Mucosa of descending colon (tissue), 3 donors: ENCODE measurements around the gene CLTCL1. TPM values are rescaled to one million over a fixed set of nuclear protein-coding genes. Genes with fewer than 3 reads are reported as not detected.

Source experiments
- ATAC-seq: fragments of 200-7000 bp; cut with Tn5 transposase; one replicate; pipeline ENCODE4 v1.9.1; 2020; ENCODE audit warnings: mild to moderate bottlenecking, moderate library complexity
- DNase-seq, 3 donors: peaks; one replicate each; pipeline ENCODE4 v3.0.0-alpha.2; 2020
- H3K36me3 ChIP-seq: fragments of 200-600 bp; one replicate; pipeline ENCODE4 v1.8.0; 2021; ENCODE audit warnings: low read depth, mild to moderate bottlenecking
- H3K4me1 ChIP-seq: fragments of 200-600 bp; one replicate; pipeline ENCODE4 v1.8.0; 2021; ENCODE audit warnings: low read depth, mild to moderate bottlenecking
- H3K4me3 ChIP-seq: fragments of 200-600 bp; one replicate; pipeline ENCODE4 v1.8.0; 2021; ENCODE audit warnings: mild to moderate bottlenecking
- H3K9me3 ChIP-seq: fragments of 200-600 bp; one replicate; pipeline ENCODE4 v1.8.0; 2021; ENCODE audit warnings: mild to moderate bottlenecking
- intact Hi-C, 2 donors: fragments of 100-400 bp; cut with DNase I in 1 of 2; cut with micrococcal nuclease in 1 of 2; formaldehyde crosslinking; loops; one replicate each; pipeline versions ENCODE4 v1.11.0 to v1.11.1; 2022; cut with DNase I, micrococcal nuclease
- total RNA-seq, 3 donors: library from RNA; stranded (reverse); fragmentation: NEBNext Ultra II Directional in 2 of 3; extraction: Animal tissue kit (Norgen Biotek cat#: 25700) in 2 of 3; gene quantifications; one replicate each; pipeline versions ENCODE4 v1.2.1 to v1.2.4, GENCODE V29; 2021 to 2023
- TF ChIP-seq, protein P1 (sequence below): fragments of 200-600 bp; IDR thresholded peaks from one replicate; pipeline ENCODE4 v1.8.0; 2022; ENCODE audit warnings: antibody characterized with exemption, mild to moderate bottlenecking
- donor health status: DM: no; HTN: no; CAD: no; lungs with moderate emphysema.
- donor health status: DM: no; HTN: no; CAD: no.
- donor health status: DM: no; HTN: yes; CAD: no.

The CLTCL1 gene
- total RNA-seq, 3 donors from 2014 or later = 3.0 to 5.9 (median 5.7) TPM

GRCh38 chr22:19132693-19133400 lies 158.7 kb downstream of the CLTCL1 start:
- H3K9me3 ChIP-seq = no peaks in the 10 kb centered on the region
- intact Hi-C loops = no loop called here
- TF ChIP-seq, protein P1, sequence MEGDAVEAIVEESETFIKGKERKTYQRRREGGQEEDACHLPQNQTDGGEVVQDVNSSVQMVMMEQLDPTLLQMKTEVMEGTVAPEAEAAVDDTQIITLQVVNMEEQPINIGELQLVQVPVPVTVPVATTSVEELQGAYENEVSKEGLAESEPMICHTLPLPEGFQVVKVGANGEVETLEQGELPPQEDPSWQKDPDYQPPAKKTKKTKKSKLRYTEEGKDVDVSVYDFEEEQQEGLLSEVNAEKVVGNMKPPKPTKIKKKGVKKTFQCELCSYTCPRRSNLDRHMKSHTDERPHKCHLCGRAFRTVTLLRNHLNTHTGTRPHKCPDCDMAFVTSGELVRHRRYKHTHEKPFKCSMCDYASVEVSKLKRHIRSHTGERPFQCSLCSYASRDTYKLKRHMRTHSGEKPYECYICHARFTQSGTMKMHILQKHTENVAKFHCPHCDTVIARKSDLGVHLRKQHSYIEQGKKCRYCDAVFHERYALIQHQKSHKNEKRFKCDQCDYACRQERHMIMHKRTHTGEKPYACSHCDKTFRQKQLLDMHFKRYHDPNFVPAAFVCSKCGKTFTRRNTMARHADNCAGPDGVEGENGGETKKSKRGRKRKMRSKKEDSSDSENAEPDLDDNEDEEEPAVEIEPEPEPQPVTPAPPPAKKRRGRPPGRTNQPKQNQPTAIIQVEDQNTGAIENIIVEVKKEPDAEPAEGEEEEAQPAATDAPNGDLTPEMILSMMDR = no peak
- H3K4me3 ChIP-seq = no peak overlapping the region
- H3K36me3 ChIP-seq = peaks cover 5% of the 10 kb centered on the region
- ATAC-seq (no peak), DNase-seq (no peak)
- no peaks in the 10 kb centered on the region for H3K4me1 ChIP-seq

DNA sequence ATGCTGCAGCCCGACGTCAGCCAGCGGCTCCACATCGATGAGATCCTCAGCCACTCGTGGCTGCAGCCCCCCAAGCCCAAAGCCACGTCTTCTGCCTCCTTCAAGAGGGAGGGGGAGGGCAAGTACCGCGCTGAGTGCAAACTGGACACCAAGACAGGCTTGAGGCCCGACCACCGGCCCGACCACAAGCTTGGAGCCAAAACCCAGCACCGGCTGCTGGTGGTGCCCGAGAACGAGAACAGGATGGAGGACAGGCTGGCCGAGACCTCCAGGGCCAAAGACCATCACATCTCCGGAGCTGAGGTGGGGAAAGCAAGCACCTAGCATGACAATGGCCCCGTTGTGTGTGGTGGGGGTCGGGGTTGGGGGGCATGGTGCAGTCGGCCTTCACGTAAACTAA lies 159.4 kb downstream of the CLTCL1 start:
- Histone ChIP-seq H3K4me3 (no peak overlapping the region), H3K9me3 (no peaks in the 10 kb centered on the region), H3K36me3 (peaks cover 5% of the 10 kb centered on the region), H3K4me1 (no peaks in the 10 kb centered on the region)
- ATAC-seq (no peak), DNase-seq (no peak)
- intact Hi-C loops = no loop called here
- TF ChIP-seq, protein P1 = no peak

GRCh38 chr22:19131685-19132015 lies 159.9 kb downstream of the CLTCL1 start:
- no peak for DNase-seq
- Histone ChIP-seq H3K4me3 (no peak overlapping the region), H3K36me3 (peaks cover 5% of the 10 kb centered on the region), H3K9me3 (no peaks in the 10 kb centered on the region), H3K4me1 (no peaks in the 10 kb centered on the region)
- intact Hi-C loops = no loop called here
- no peak for ATAC-seq
- TF ChIP-seq, protein P1 = no peak

GRCh38 chr22:19130959-19131684 lies 160.4 kb downstream of the CLTCL1 start, which contains the start of gene TSSK2:
Gene TSSK2, plus strand, starts transcription at chr22:19131308. Its CDS starts 92 bp downstream, at chr22:19131400.
- Histone ChIP-seq H3K9me3 (no peaks in the 10 kb centered on the region), H3K4me3 (no peak within 1 kb of the TSS), H3K36me3 (peaks cover 5% of the 10 kb centered on the region), H3K4me1 (no peaks in the 10 kb centered on the region)
- intact Hi-C loops = no loop called here
- no peak for DNase-seq
- ATAC-seq = no peak
- TF ChIP-seq, protein P1 = no peak

DNA sequence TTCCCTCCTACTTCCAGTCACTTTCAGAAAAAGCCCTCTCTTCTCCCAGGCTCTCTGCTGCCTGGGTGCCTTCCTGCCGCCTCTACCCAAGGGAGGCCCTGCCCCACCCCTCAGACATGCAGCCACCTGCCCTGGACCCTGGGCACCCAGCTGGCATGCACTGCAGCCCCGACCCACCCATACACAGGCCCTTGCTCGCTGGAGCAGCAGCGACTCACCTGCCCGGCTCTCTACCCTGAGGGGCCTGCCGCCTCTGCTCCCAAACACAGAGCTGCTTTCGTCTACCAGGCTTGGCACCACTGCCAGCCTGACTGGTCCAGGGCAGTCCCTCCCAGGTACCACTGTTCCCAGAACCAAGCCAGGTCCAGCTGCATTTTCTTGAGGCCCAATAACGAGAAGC lies 161.6 kb downstream of the CLTCL1 start:
- no peak overlapping the region for H3K4me3 ChIP-seq
- no peaks in the 10 kb centered on the region for H3K4me1 ChIP-seq
- no peaks in the 10 kb centered on the region for H3K9me3 ChIP-seq
- TF ChIP-seq, protein P1 = no peak
- DNase-seq (no peak), ATAC-seq (no peak)
- intact Hi-C loops = no loop called here
- H3K36me3 ChIP-seq = peaks cover 5% of the 10 kb centered on the region

Other genes with a start within 250 kb of the CLTCL1 start
- 100 to 1,000 TPM in 1 of 3 donors, 10 to 100 TPM in 2; 68.4 to 100 (median 79.8) TPM for gene DGCR2, start 169.3 kb downstream of the CLTCL1 start, total RNA-seq
- gene TSSK2, start 160.4 kb downstream of the CLTCL1 start, total RNA-seq = not detected
- gene ESS2, start 147.1 kb downstream of the CLTCL1 start, total RNA-seq = 10 to 100 TPM; 10.2 to 18.1 (median 11.0) TPM
- gene GSC2, start 141.4 kb downstream of the CLTCL1 start, total RNA-seq = not detected
- 100 to 1,000 TPM in 2 of 3 donors, 10 to 100 TPM in 1; 88.3 to 165 (median 135) TPM for gene SLC25A1, start 113.0 kb downstream of the CLTCL1 start, total RNA-seq
- gene HIRA, start 140.0 kb upstream of the CLTCL1 start, total RNA-seq = 10 to 100 TPM; 24.0 to 35.0 (median 27.4) TPM
- gene MRPL40, start 140.8 kb upstream of the CLTCL1 start, total RNA-seq = 10 to 100 TPM; 15.2 to 21.7 (median 19.0) TPM
- gene C22orf39, start 156.0 kb upstream of the CLTCL1 start, total RNA-seq = 10 to 100 TPM; 21.9 to 60.4 (median 28.0) TPM
- 10 to 100 TPM; 48.5 to 71.0 (median 49.9) TPM for gene UFD1, start 187.5 kb upstream of the CLTCL1 start, total RNA-seq
- 10 to 100 TPM in 1 of 3 donors, 1 to 10 TPM in 2; 2.2 to 13.9 (median 2.8) TPM for gene CDC45, start 188.2 kb upstream of the CLTCL1 start, total RNA-seq
- 10 to 100 TPM; 22.0 to 34.7 (median 22.2) TPM for gene CLDN5, start 232.7 kb upstream of the CLTCL1 start, total RNA-seq